GM21737 (cell line): ENCODE data around the gene HSPB6.

ENCODE experiments used
- ATAC-seq: cut with Tn5 transposase; IDR thresholded peaks from one replicate; pipeline ENCODE4 v1.9.1; 2021; ENCODE audit warnings: mild to moderate bottlenecking, moderate library complexity; ENCODE audit not compliant: unreplicated experiment

The HSPB6 gene

GRCh38 chr19:35717665-35718344 lies 39.0 kb downstream of the HSPB6 start, which contains the start of gene KMT2B:
KMT2B (plus strand) TSS chr19:35718003; CDS start chr19:35718019, 16 bp downstream.
- no peak for ATAC-seq

GRCh38 chr19:35716801-35717664 lies 39.8 kb downstream of the HSPB6 start:
- peak; percentile 58 for ATAC-seq

- ATAC-seq, result no peak
Observed at GRCh38 chr19:35715981-35716800, 40.6 kb downstream of the HSPB6 start.

DNA sequence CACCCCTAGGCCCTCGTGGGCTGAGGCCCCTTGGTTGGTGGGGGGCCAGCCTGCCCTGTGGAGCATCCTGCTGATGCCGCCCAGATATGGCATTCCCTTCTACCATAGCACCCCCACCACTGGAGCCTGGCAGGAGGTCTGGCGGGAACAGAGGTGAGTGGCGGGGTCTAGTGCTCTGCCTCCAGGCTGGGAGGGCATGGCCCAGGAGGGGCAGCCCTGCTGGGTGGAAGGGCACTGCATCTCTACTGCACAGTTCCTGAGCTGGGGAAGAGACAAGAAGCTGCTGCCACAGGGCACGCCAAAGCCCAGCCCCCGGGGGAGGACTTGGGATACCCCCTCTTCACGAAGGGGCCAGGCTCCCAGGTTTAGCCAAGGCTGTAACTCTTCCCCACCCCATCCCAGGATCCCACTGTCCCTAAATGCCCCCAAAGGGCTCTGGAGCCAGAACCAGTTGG lies 41.4 kb downstream of the HSPB6 start:
- no peak for ATAC-seq

- ATAC-seq, result no peak
Observed at GRCh38 chr19:35714601-35715354, 42.1 kb downstream of the HSPB6 start.

DNA sequence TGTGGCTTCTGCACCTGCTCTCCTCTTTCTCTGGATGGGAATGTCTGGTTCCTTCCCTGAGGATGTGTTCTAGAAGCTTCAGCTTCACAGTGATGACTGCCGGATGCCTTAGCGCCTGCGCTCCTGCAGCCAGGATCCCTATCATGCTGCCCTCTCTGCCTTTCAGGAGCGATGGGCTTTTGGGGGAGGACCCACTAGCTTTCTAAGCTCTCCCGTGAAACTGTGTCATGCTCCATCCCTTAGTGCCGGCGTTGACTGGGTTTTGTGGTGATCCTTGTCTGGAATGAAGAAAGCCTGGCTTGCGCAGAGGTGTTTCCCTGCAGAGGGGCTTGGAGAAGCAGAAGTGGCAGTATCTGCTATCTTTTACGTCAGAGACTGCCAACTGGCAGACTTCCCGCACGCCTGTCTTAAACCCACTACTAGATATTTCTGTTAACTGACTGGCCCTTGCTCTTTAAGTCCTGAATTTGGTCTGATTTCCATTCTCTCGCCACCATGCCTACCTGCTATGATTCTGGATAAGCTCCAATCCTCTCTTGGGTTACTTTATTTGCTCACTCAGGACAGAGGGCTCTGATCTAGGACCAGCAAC lies 42.8 kb downstream of the HSPB6 start:
- ATAC-seq, result no peak

DNA sequence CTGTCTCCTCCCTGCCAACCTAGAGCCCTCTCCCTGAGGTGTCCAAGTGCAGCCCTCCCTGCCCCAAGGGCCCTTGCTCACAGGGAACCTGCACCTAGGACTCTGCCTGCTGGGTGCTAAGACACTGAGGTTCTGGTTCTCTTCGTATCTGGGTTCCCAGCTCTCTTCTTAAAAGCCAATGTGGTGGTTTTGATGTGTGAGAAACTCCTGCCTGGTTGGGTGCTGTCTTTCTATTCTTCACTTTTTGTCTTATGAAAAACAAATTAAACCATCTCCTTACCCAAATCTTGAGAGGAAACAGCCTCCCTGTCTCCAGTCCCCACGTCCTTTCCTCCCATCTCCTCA lies 43.4 kb downstream of the HSPB6 start:
- ATAC-seq, result no peak

GRCh38 chr19:35712567-35713505 lies 44.0 kb downstream of the HSPB6 start:
- no peak for ATAC-seq

DNA sequence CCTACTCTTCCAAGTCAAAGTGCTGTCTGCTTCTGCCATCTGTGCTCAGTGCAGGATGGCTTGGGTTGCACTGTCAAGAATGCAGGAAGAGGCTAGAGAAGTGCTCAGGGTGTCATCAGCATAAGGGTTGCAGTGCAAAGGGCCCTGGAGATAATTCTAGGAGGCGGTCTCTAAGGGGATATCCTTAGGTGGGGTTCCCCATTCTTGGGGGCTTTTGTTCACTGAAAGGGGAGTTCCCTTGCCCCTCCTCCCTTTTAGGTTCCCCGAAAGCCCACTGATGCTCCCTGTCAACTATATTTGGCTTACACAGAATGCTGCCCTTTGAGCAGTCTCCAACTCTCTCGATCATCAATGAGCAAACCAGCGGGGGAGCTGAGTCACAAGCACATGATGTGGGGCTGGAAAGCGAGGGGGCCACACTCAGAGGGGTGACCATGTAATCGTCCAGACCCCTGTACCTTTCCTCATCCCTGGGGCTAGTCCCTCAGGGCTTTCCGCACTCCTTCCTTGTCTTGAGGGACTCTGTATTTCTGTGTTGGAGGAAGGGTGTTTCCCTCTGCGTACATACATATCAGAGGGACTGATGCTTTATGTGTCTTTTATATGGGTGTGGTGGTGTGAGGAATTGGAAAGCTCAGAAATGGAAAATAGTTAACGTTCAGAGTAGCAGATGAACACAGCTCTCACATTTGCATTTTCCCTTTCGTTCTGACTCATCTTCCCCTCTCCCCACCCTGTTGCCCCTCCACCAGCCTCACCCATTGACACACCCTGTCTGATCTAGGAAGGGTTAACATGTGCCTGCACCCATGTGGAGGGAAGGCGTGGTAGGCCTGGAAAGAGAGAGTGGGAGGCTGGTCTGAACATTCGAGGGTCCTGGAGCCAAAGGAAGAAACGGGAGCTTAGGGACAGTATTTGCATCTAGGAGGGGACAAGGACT lies 45.8 kb downstream of the HSPB6 start:
- ATAC-seq, result peak; percentile 35

GRCh38 chr19:35708391-35708790 lies 48.4 kb downstream of the HSPB6 start:
- ATAC-seq, result no peak
